PC-9 (cell line): ENCODE results near the gene APOC3.

ENCODE experiments used
- EZH2 ChIP-seq: fragments of 200-600 bp; sonication (generic); IDR thresholded peaks from 2 replicates; pipeline ENCODE4 v1.8.0; 2017; ENCODE audit warnings: antibody characterized with exemption, low read depth
- TF ChIP-seq, protein P1 (sequence below): fragments of 200-600 bp; sonication (generic); conservative IDR thresholded peaks from 2 replicates; pipeline ENCODE4 v1.6.1; 2017; ENCODE audit warnings: mixed run types, antibody characterized with exemption, mild to moderate bottlenecking, moderate library complexity

DNA sequence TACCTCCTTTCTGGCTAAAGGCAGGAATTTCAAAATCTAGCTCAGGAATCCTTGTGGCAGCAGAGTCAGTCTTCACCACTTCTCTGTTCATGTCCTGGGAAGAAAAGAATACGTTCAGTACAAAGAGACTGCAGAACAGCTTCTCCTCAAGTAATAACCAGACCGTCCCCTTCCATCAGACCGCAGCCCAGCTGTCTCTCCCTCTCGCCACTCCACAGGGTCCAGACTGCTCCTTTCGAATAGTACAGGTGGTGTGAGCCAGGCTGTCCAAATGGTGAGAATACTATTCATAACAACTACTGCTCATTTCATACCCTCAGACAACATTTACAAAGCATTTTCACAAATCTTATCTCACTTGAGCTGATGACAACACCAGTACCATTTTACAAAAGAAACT lies 42.7 kb upstream of the APOC3 start:
- TF ChIP-seq, protein P1, sequence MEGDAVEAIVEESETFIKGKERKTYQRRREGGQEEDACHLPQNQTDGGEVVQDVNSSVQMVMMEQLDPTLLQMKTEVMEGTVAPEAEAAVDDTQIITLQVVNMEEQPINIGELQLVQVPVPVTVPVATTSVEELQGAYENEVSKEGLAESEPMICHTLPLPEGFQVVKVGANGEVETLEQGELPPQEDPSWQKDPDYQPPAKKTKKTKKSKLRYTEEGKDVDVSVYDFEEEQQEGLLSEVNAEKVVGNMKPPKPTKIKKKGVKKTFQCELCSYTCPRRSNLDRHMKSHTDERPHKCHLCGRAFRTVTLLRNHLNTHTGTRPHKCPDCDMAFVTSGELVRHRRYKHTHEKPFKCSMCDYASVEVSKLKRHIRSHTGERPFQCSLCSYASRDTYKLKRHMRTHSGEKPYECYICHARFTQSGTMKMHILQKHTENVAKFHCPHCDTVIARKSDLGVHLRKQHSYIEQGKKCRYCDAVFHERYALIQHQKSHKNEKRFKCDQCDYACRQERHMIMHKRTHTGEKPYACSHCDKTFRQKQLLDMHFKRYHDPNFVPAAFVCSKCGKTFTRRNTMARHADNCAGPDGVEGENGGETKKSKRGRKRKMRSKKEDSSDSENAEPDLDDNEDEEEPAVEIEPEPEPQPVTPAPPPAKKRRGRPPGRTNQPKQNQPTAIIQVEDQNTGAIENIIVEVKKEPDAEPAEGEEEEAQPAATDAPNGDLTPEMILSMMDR = no peak
- TF ChIP-seq EZH2 = no peak
